ENCODE measurements around the gene ANKRD22. TPM values are rescaled to one million over a fixed set of nuclear protein-coding genes. Genes with fewer than 3 reads are reported as not detected.

Gene ANKRD22
- total and polyA plus RNA-seq, 2 of the 8 experiments (the other 6 are each of a cell fraction or from before 2014, with no cell fraction given), result 0.68 TPM; not detected in 1

DNA sequence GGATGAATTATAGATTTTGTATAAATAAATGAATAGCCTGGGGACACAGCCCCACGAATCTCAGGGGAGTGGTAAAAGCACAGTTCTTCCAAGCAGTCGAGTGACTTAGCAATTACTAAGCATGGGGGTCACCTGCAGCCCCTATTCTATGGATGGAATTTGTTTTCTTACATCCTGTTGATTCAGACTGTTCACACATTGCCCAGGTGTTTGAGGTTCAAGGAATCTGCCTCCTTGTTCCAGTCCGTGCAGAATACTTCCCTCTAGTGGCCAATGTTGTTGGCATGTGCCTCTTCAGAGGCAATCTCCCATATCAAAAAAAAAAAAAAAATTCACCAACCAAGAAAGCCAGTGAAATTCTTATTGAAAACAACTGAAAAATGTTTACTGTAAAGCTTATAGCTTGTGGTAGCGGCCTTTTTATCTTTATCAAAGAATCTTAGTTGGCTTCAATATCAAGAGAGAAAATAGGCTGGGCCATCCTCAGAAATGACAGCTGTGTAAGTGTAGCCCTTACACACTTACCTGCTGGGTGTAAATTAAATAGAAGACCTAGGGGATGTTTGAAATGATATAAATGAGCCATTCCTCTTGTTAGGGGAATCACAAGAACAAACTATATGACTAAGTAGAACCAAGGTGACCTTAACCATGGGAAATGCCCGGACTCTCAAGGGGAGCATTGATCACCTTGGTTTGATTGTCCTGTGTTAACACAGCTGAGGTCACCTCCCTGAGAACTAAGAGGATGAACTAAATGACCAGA lies 41.3 kb downstream of the ANKRD22 start:
- H2AK5ac ChIP-seq (ENCODE audit: low read depth, low read length), result no peak overlapping the region
- 0 out of 2 replicates have a peak, but pooled peaks have one; percentile 14 for TF ChIP-seq TCF12 (IDR thresholded peaks at IDR 0.05; ENCODE audit: low read depth, low read length)
- no peak for TF ChIP-seq BRCA1 (IDR thresholded peaks at IDR 0.05; ENCODE audit: low read depth, low read length)
- no peak for TF ChIP-seq JUND (IDR thresholded peaks at IDR 0.05; ENCODE audit: low read length)
- peak; percentile 66 to 69 for TF ChIP-seq RAD21 (IDR thresholded peaks at IDR 0.05 in 1 of 2, conservative IDR thresholded peaks at IDR 0.05 in 1 of 2; ENCODE audit: low read depth in 2 of 2, low read length in 2 of 2)
- TF ChIP-seq HDAC6 (IDR thresholded peaks at IDR 0.05; ENCODE audit: low read depth, low read length), result no peak
- no peak for TF ChIP-seq ZNF274 (IDR thresholded peaks at IDR 0.05; ENCODE audit: borderline replicate concordance, extremely low read depth, low read length)
- no peak for TF ChIP-seq SRF (IDR thresholded peaks at IDR 0.05; ENCODE audit: low read depth, low read length)
- TF ChIP-seq, protein P1, sequence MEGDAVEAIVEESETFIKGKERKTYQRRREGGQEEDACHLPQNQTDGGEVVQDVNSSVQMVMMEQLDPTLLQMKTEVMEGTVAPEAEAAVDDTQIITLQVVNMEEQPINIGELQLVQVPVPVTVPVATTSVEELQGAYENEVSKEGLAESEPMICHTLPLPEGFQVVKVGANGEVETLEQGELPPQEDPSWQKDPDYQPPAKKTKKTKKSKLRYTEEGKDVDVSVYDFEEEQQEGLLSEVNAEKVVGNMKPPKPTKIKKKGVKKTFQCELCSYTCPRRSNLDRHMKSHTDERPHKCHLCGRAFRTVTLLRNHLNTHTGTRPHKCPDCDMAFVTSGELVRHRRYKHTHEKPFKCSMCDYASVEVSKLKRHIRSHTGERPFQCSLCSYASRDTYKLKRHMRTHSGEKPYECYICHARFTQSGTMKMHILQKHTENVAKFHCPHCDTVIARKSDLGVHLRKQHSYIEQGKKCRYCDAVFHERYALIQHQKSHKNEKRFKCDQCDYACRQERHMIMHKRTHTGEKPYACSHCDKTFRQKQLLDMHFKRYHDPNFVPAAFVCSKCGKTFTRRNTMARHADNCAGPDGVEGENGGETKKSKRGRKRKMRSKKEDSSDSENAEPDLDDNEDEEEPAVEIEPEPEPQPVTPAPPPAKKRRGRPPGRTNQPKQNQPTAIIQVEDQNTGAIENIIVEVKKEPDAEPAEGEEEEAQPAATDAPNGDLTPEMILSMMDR (IDR thresholded peaks at IDR 0.05; ENCODE audit: control extremely low read depth in 1 of 3, insufficient read depth in 1 of 3, low read depth in 1 of 3, low read length in 3 of 3), result peak; percentile 31 to 73 (median 71)
- no peak for TF ChIP-seq YY1 (IDR thresholded peaks at IDR 0.05; ENCODE audit: low read depth, low read length)
- peak; percentile 50; the same call in 1 of the 2 replicates for TF ChIP-seq TEAD4 (IDR thresholded peaks at IDR 0.05; ENCODE audit: low read depth, low read length)
- no peak for TF ChIP-seq POLR2A (IDR thresholded peaks at IDR 0.05; ENCODE audit: control extremely low read depth in 1 of 2, low read depth in 2 of 2, low read length in 2 of 2)

More for the DNA sequence above, 41.3 kb downstream of the ANKRD22 start:
- WGBS, 2 experiments (ENCODE audit: extremely low coverage in 1 of 2, insufficient coverage in 1 of 2, insufficient read length in 1 of 2, insufficient replicate concordance in 2 of 2, low coverage in 1 of 2, low lambda C conversion rate in 2 of 2, missing lambda C conversion rate in 1 of 2), result 32% methylated on average over 5 of the region's 5 CpGs; no CpG with 5 or more reads in 1 of the 2 experiments
- Histone ChIP-seq H2BK20ac (ENCODE audit: low read length) (no peak overlapping the region), H3K23ac (ENCODE audit: insufficient read length) (no peak overlapping the region), H3K79me1 (ENCODE audit: low read depth, low read length) (no peaks in the 10 kb centered on the region), H3K9ac (replicated peaks in 1 of 4; ENCODE audit: extremely low read depth in 1 of 4, low read depth in 3 of 4, low read length in 3 of 4) (no peak overlapping the region), H3K27me3 (replicated peaks in 1 of 4; ENCODE audit: control insufficient read depth in 3 of 4, extremely low read depth in 1 of 4, insufficient read depth in 3 of 4, low read length in 3 of 4) (no peaks in the 10 kb centered on the region), H3K14ac (ENCODE audit: insufficient read length) (no peak overlapping the region), H3K23me2 (ENCODE audit: low read depth, low read length) (no peaks in the 10 kb centered on the region), H3K18ac (ENCODE audit: extremely low read depth, low read length) (no peak overlapping the region), H2BK12ac (ENCODE audit: low read depth, low read length) (no peak overlapping the region), H4K5ac (ENCODE audit: insufficient read length, low read depth, low read length) (no peak overlapping the region), H2AFZ (ENCODE audit: low read length) (no peak overlapping the region), H3K4ac (replicated peaks; ENCODE audit: insufficient read length, low read depth, low read length) (no peak overlapping the region), H4K20me1 (replicated peaks in 1 of 2; ENCODE audit: control insufficient read depth in 1 of 2, insufficient read depth in 2 of 2, low read length in 2 of 2) (no peaks in the 10 kb centered on the region), H3K4me3 (ENCODE audit: extremely low read depth in 1 of 4, insufficient read depth in 2 of 4, low read depth in 3 of 4, low read length in 4 of 4) (no peak overlapping the region), H2BK5ac (ENCODE audit: low read depth, low read length) (no peak overlapping the region), H2BK15ac (ENCODE audit: low read length) (no peak overlapping the region), H4K91ac (replicated peaks; ENCODE audit: insufficient read length, low read length) (no peak overlapping the region), H3K9me3 (ENCODE audit: insufficient read depth in 2 of 2, low read depth in 1 of 2, low read length in 1 of 2) (no peaks in the 10 kb centered on the region), H3K4me1 (replicated peaks in 1 of 4; ENCODE audit: control insufficient read depth in 3 of 4, insufficient read depth in 4 of 4, low read length in 3 of 4) (no peaks in the 10 kb centered on the region), H3K56ac (replicated peaks; ENCODE audit: insufficient read length, low read depth, low read length) (no peak overlapping the region), H3K36me3 (ENCODE audit: control insufficient read depth in 2 of 4, insufficient read depth in 4 of 4, low read length in 3 of 4) (no peaks in the 10 kb centered on the region), H2BK120ac (replicated peaks; ENCODE audit: low read depth, low read length) (no peak overlapping the region), H3K4me2 (ENCODE audit: insufficient read depth in 1 of 2, low read depth in 2 of 2, low read length in 2 of 2) (no peak overlapping the region), H3K79me2 (ENCODE audit: control insufficient read depth in 1 of 2, insufficient read depth in 2 of 2, low read length in 2 of 2) (no peaks in the 10 kb centered on the region), H4K8ac (ENCODE audit: extremely low read depth, insufficient read depth, low read length) (no peak overlapping the region), H3K27ac (ENCODE audit: low read depth, low read length) (no peak overlapping the region)
- ChIA-PET CTCF (ENCODE audit: partially characterized antibody) (interaction anchor here (0.5 to 5.4 kb wide), 44 partner anchors 8 to 1950 kb away, joined by 3 to 57 read pairs (median 4); partner anchors contain the start of genes CH25H, LIPM, LIPN and RNLS), POLR2A (ENCODE audit: partially characterized antibody) (no interaction called here)
- DNase-seq (ENCODE audit: low read depth in 1 of 2, low spot score in 2 of 2), result no peak
- peak; percentile 85 for FAIRE-seq
